Spleen (tissue), 11 donors: ENCODE measurements around the gene SIAH2. TPM values are rescaled to one million over a fixed set of nuclear protein-coding genes. Genes with fewer than 3 reads are reported as not detected.
A peak's percentile ranks its signal among the peaks of the same experiment; 100 is the strongest.

Experiments used
- DNase-seq: peaks from one replicate; pipeline ENCODE4 v3.0.0-alpha.2; 2020
- H3K27ac ChIP-seq, 8 donors: fragments of 200-600 bp; sonication (generic) in 7 of 8; 1 replicate in 4 of 8; 2 replicates in 4 of 8; pipeline versions ENCODE4 v1.5.0 to v1.8.0; 2016 to 2021; ENCODE audit warnings: inconsistent platforms in 4 of 8, mild to moderate bottlenecking in 4 of 8, moderate library complexity in 1 of 8
- H3K27me3 ChIP-seq, 7 donors: fragments of 200-600 bp; sonication (generic) in 6 of 7; replicated peaks in 1 of 7; 1 replicate in 4 of 7; 2 replicates in 3 of 7; pipeline versions ENCODE4 v1.5.0 to v1.8.0; 2016 to 2021; ENCODE audit warnings: inconsistent platforms in 3 of 7, mild to moderate bottlenecking in 1 of 7
- H3K36me3 ChIP-seq, 6 donors: fragments of 200-600 bp; sonication (generic) in 5 of 6; 1 replicate in 4 of 6; 2 replicates in 2 of 6; pipeline versions ENCODE4 v1.5.0 to v1.8.0; 2016 to 2021; ENCODE audit warnings: inconsistent platforms in 2 of 6
- H3K4me1 ChIP-seq, 6 donors: fragments of 200-600 bp; sonication (generic) in 5 of 6; 1 replicate in 3 of 6; 2 replicates in 3 of 6; pipeline versions ENCODE4 v1.5.0 to v1.8.0; 2016 to 2021; ENCODE audit warnings: inconsistent platforms in 3 of 6
- H3K4me3 ChIP-seq, 8 donors: fragments of 200-600 bp; sonication (generic) in 7 of 8; 1 replicate in 4 of 8; 2 replicates in 4 of 8; pipeline versions ENCODE4 v1.5.0 to v1.8.0; 2016 to 2021; ENCODE audit warnings: inconsistent platforms in 4 of 8, mild to moderate bottlenecking in 4 of 8, moderate library complexity in 2 of 8
- H3K9me3 ChIP-seq, 8 donors: fragments of 200-600 bp; sonication (generic) in 7 of 8; 1 replicate in 4 of 8; 2 replicates in 4 of 8; pipeline versions ENCODE4 v1.5.0 to v1.8.0; 2016 to 2021; ENCODE audit warnings: inconsistent platforms in 4 of 8
- CTCF ChIP-seq, 11 experiments: fragments of 200-600 bp in 7 of 11; fragments of 450-650 bp in 4 of 11; sonication (generic) in 4 of 11; IDR thresholded peaks in 8 of 11; conservative IDR thresholded peaks in 3 of 11; 1 replicate in 7 of 11; 2 replicates in 4 of 11; pipeline versions ENCODE4 v1.4.0 to v1.8.0; 2016 to 2021; ENCODE audit warnings: antibody characterized with exemption in 11 of 11, inconsistent platforms in 4 of 11, mild to moderate bottlenecking in 1 of 11
- POLR2A ChIP-seq, 3 donors: fragments of 450-650 bp; IDR thresholded peaks; one replicate each; pipeline ENCODE4 v1.5.1; 2017; ENCODE audit warnings: antibody characterized with exemption in 3 of 3, mild to moderate bottlenecking in 1 of 3
- POLR2AphosphoS5 ChIP-seq, 3 donors: sonication (generic); formaldehyde crosslinking; IDR thresholded peaks; one replicate each; pipeline ENCODE4 v1.5.1; 2017; ENCODE audit warnings: antibody characterized with exemption in 3 of 3
- WGBS, 5 donors: extraction: QIAGEN DNeasy Blood & Tissue Kit in 3 of 5; methylation state at CpG; one replicate each; pipeline versions ENCODE4 v1.1.5 to v1.1.7; 2013 to 2018; 5-methylcytosine and 5-hydroxymethylcytosine counted together
- intact Hi-C: fragments of 100-400 bp; cut with DNase I; formaldehyde crosslinking; loops from one replicate; pipeline ENCODE4 v1.15.0; 2023; ENCODE audit warnings: low total_unique reads
- polyA plus RNA-seq, 3 donors: library from polyadenylated mRNA; stranded (reverse); fragments of 200-250 nt; gene quantifications; one replicate each; pipeline ENCODE4 v1.2.1, GENCODE V29; 2013
- total RNA-seq, 7 donors: library from RNA; depleted of rRNA in 3 of 7; stranded (reverse); fragments of >200 nt in 3 of 7; fragmentation: NEBNext Ultra II Directional in 4 of 7; extraction: Animal tissue kit (Norgen Biotek cat#: 25700) in 4 of 7; gene quantifications; one replicate each; pipeline versions ENCODE4 v1.1.0 to v1.2.1, GENCODE V29; 2016 to 2021
- donor health status: healthy with polysubstance abuse.
- donor health status: DM: no; HTN: no; CAD: no; lungs with moderate emphysema.
- donor health status: DM: no; HTN: no; CAD: no.
- donor health status: Bipolar disorder and iron deficiency.
- donor health status: healthy.
- donor health status: DM: no; HTN: no; CAD: no.
- donor health status: DM: yes; HTN: yes; CAD: no.

SIAH2 gene
- total and polyA plus RNA-seq, 10 donors: 13.6 to 71.3 (median 27.4) TPM

GRCh38 chr3:150703299-150703755 is 59.6 kb downstream of the SIAH2 start:
- Histone ChIP-seq H3K27ac (peak overlapping the region; percentile 75 to 91 (median 84)), H3K27me3 (no peaks in the 10 kb centered on the region), H3K4me3 (peak overlapping the region; percentile 46 to 84 (median 60)), H3K9me3 (no peaks in the 10 kb centered on the region), H3K36me3 (peaks cover 0 to 8% (median 0%) of the 10 kb centered on the region in 6 donors), H3K4me1 (peaks cover 0 to 27% (median 15%) of the 10 kb centered on the region in 6 donors)
- no peak for TF ChIP-seq CTCF (IDR thresholded peaks at IDR 0.05 in 8 of 11, conservative IDR thresholded peaks at IDR 0.05 in 3 of 11)
- peak in 1 of 3 donors; percentile 2 for TF ChIP-seq POLR2AphosphoS5 (IDR thresholded peaks at IDR 0.05)
- DNase-seq: peak; percentile 88
- WGBS, 5 donors: 1 to 6% (median 4%) methylated on average over 28 to 29 of the region's 29 CpGs
- intact Hi-C loops: no loop called here

GRCh38 chr3:150699068-150699639 is 63.8 kb downstream of the SIAH2 start:
- no peaks in the 10 kb centered on the region for H3K9me3 ChIP-seq
- TF ChIP-seq CTCF (IDR thresholded peaks at IDR 0.05 in 8 of 11, conservative IDR thresholded peaks at IDR 0.05 in 3 of 11): no peak
- no peak for TF ChIP-seq POLR2A (IDR thresholded peaks at IDR 0.05)
- no peak for TF ChIP-seq POLR2AphosphoS5 (IDR thresholded peaks at IDR 0.05)

GRCh38 chr3:150697646-150698045 is 65.3 kb downstream of the SIAH2 start:
- peaks cover 0 to 9% (median 7%) of the 10 kb centered on the region in 8 donors for H3K9me3 ChIP-seq
- TF ChIP-seq POLR2AphosphoS5 (IDR thresholded peaks at IDR 0.05) (no peak), POLR2A (IDR thresholded peaks at IDR 0.05) (no peak), CTCF (IDR thresholded peaks at IDR 0.05 in 8 of 11, conservative IDR thresholded peaks at IDR 0.05 in 3 of 11) (no peak)
- DNase-seq: no peak
- H3K27me3 ChIP-seq: no peaks in the 10 kb centered on the region
- no peaks in the 10 kb centered on the region for H3K36me3 ChIP-seq
- intact Hi-C loops: no loop called here
- no peak overlapping the region for H3K27ac ChIP-seq
- no peak overlapping the region for H3K4me3 ChIP-seq
- peaks cover 0 to 7% (median 0%) of the 10 kb centered on the region in 6 donors for H3K4me1 ChIP-seq

More at GRCh38 chr3:150699068-150699639, 63.8 kb downstream of the SIAH2 start:
- intact Hi-C loops: no loop called here
- Histone ChIP-seq H3K27ac (no peak overlapping the region), H3K27me3 (no peaks in the 10 kb centered on the region), H3K4me3 (no peak overlapping the region), H3K36me3 (no peaks in the 10 kb centered on the region), H3K4me1 (peaks cover 0 to 14% (median 8%) of the 10 kb centered on the region in 6 donors)
- DNase-seq: no peak
- 67 to 87% (median 81%) methylated on average over 2 of the region's 2 CpGs for WGBS, 5 donors

GRCh38 chr3:150691414-150692040 is 71.4 kb downstream of the SIAH2 start:
- no peaks in the 10 kb centered on the region for H3K4me1 ChIP-seq
- DNase-seq: no peak
- TF ChIP-seq POLR2AphosphoS5 (IDR thresholded peaks at IDR 0.05) (no peak), CTCF (IDR thresholded peaks at IDR 0.05 in 8 of 11, conservative IDR thresholded peaks at IDR 0.05 in 3 of 11) (no peak)
- no peak overlapping the region for H3K27ac ChIP-seq
- WGBS, 5 donors: 83 to 92% (median 88%) methylated on average over 2 of the region's 2 CpGs
- peaks cover 0 to 30% (median 24%) of the 10 kb centered on the region in 8 donors for H3K9me3 ChIP-seq
- intact Hi-C loops: no loop called here
- H3K36me3 ChIP-seq: no peaks in the 10 kb centered on the region
- no peaks in the 10 kb centered on the region for H3K27me3 ChIP-seq
- H3K4me3 ChIP-seq: no peak overlapping the region
